T-helper 1 cell treated with Interleukin-12 subunit alpha and Interleukin-12 subunit beta and Interleukin-4 antibody, amounts not matched to agents 30 μg/mL and 1 μg/mL, for 36 hours (primary cell): Measurements from ENCODE around the gene CEP85L.

Experiments
- H3K27ac Mint-ChIP-seq: one replicate; pipeline ENCODE4 v1.8.0; 2021; ENCODE audit warnings: mild to moderate bottlenecking, mixed read lengths
- H3K27me3 Mint-ChIP-seq: one replicate; pipeline ENCODE4 v1.8.0; 2021; ENCODE audit warnings: low read depth, mixed read lengths
- H3K36me3 Mint-ChIP-seq: one replicate; pipeline ENCODE4 v1.8.0; 2021; ENCODE audit warnings: low read depth, mixed read lengths
- H3K4me1 Mint-ChIP-seq: one replicate; pipeline ENCODE4 v1.8.0; 2021; ENCODE audit warnings: low read depth, mixed read lengths
- H3K4me3 Mint-ChIP-seq: one replicate; pipeline ENCODE4 v1.8.0; 2021; ENCODE audit warnings: mild to moderate bottlenecking, moderate library complexity, mixed read lengths
- H3K9me3 Mint-ChIP-seq: one replicate; pipeline ENCODE4 v1.8.0; 2021; ENCODE audit warnings: mixed read lengths

CEP85L gene

DNA sequence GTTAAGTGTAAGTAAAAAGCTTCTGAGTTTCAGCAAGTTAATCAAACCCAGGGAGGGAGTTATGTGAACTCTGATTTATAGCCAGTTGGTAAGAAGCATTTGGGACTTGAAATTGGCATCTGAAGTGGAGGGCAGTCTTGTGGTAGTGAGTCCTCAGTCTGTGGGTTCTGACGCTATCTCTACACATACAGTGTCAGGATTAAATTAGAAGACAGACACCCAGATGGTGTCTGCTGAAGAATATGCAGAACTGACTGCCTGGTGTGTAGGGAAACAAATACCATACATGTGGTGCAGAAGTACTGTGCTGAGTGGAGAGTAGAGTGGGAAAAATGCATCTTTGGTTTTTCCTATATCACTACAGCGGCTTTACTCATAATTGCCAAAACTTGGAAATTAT is 146.8 kb downstream of the CEP85L start:
- H3K27me3 Mint-ChIP-seq, result no peaks in the 10 kb centered on the region
- no peak overlapping the region for H3K27ac Mint-ChIP-seq
- H3K9me3 Mint-ChIP-seq, result no peaks in the 10 kb centered on the region
- H3K4me3 Mint-ChIP-seq, result no peak overlapping the region
- peaks cover 10% of the 10 kb centered on the region for H3K4me1 Mint-ChIP-seq
- H3K36me3 Mint-ChIP-seq, result peaks cover 43% of the 10 kb centered on the region

DNA sequence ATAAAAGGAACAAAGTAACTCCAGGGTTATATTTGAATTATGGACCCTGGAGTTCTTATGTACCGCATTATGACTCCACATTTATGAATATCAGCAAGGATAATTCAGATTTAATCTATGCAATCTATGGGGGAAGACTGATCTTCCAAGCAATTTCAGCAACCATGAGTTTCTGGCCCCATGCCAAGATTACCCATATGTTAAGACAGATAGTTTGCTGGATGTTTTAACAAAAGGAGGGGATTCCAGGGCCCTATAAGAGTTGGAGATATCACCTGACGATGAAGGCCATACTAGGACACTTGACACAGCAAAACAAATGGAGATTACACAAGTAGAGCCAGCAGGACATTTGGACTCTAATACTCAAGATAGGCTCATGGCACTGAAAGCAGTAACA is 149.2 kb downstream of the CEP85L start:
- H3K27ac Mint-ChIP-seq, result no peak overlapping the region
- H3K4me3 Mint-ChIP-seq, result no peak overlapping the region
- no peaks in the 10 kb centered on the region for H3K9me3 Mint-ChIP-seq
- H3K27me3 Mint-ChIP-seq, result no peaks in the 10 kb centered on the region
- H3K36me3 Mint-ChIP-seq, result peaks cover 49% of the 10 kb centered on the region
- H3K4me1 Mint-ChIP-seq, result peaks cover 7% of the 10 kb centered on the region

- Mint-ChIP-seq H3K27ac (no peak overlapping the region), H3K4me3 (no peak overlapping the region), H3K4me1 (peaks cover 4% of the 10 kb centered on the region), H3K27me3 (no peaks in the 10 kb centered on the region), H3K9me3 (no peaks in the 10 kb centered on the region), H3K36me3 (peaks cover 49% of the 10 kb centered on the region)
These were observed 149.6 kb downstream of the CEP85L start for GRCh38 chr6:118501765-118502164.

GRCh38 chr6:118501099-118501498 is 150.3 kb downstream of the CEP85L start:
- H3K4me1 Mint-ChIP-seq, result peaks cover 2% of the 10 kb centered on the region
- no peaks in the 10 kb centered on the region for H3K27me3 Mint-ChIP-seq
- no peaks in the 10 kb centered on the region for H3K9me3 Mint-ChIP-seq
- no peak overlapping the region for H3K4me3 Mint-ChIP-seq
- no peak overlapping the region for H3K27ac Mint-ChIP-seq
- peaks cover 49% of the 10 kb centered on the region for H3K36me3 Mint-ChIP-seq

- Mint-ChIP-seq H3K9me3 (no peaks in the 10 kb centered on the region), H3K4me1 (peaks cover 1% of the 10 kb centered on the region), H3K4me3 (no peak overlapping the region), H3K27ac (no peak overlapping the region), H3K36me3 (peaks cover 51% of the 10 kb centered on the region), H3K27me3 (no peaks in the 10 kb centered on the region)
These were observed 151.0 kb downstream of the CEP85L start for GRCh38 chr6:118500130-118501015.

DNA sequence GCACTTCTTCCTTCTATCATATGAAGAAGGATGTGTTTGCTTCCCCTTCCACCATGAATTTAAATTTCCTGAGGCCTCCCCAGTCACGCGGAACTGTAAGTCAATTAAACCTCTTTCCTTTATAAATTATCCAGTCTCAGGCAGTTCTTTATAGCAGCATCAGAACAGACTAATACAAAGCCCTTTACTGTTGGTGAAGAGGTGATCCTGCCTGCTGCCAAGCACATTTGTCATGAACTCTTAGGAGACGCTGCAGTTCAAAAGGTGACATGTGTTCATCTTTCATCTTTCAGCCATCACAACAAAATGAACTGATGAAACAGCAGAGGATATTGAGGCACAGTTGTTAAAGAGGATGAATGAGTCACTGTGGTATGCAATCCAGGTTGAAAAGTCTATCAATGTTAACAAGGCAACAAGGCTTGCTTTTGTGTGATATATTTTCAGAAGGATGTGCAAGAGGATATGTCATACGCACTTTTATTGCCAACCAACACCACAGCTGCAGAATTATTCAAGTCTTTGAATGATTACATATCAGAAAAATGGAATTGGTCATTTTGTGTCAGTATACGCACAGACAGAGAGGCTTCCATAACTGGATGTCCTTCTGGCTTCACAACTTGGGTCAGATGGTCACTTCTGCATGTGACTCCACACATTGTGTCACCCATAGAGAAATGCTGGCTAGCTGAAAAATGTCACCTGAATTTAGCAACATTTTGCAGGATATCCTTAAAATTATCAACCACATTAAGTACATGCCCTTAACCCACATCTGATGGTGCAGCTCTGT is 155.7 kb downstream of the CEP85L start:
- no peak overlapping the region for H3K4me3 Mint-ChIP-seq

GRCh38 chr6:118494091-118494490 is 157.3 kb downstream of the CEP85L start:
- no peaks in the 10 kb centered on the region for H3K27me3 Mint-ChIP-seq
- no peak overlapping the region for H3K27ac Mint-ChIP-seq
- H3K4me1 Mint-ChIP-seq, result no peaks in the 10 kb centered on the region
- no peak overlapping the region for H3K4me3 Mint-ChIP-seq
- H3K9me3 Mint-ChIP-seq, result peaks cover 13% of the 10 kb centered on the region
- peaks cover 53% of the 10 kb centered on the region for H3K36me3 Mint-ChIP-seq

More for the DNA sequence above, 155.7 kb downstream of the CEP85L start:
- H3K9me3 Mint-ChIP-seq, result no peaks in the 10 kb centered on the region
- H3K27me3 Mint-ChIP-seq, result no peaks in the 10 kb centered on the region
- H3K4me1 Mint-ChIP-seq, result peaks cover 1% of the 10 kb centered on the region
- peaks cover 45% of the 10 kb centered on the region for H3K36me3 Mint-ChIP-seq
- H3K27ac Mint-ChIP-seq, result no peak overlapping the region

DNA sequence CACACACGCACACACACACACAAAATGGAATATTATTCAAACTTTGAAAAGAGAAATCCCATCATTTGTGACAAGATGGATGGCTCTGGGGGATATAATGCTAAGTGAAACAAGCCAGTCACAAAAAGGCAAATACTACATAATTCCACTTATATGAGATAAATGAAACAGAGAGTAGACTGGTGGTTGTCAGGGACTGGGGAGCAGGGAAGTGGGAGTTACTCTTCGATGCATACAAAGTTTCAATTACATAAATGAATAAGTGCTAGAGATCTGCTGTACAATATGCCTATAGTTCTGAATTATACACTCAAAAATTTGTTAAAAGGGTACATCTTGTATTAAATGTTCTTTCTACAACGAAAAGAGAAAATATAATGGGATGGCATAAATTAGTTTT is 161.4 kb downstream of the CEP85L start:
- peaks cover 34% of the 10 kb centered on the region for H3K9me3 Mint-ChIP-seq
- H3K36me3 Mint-ChIP-seq, result peaks cover 73% of the 10 kb centered on the region
- no peak overlapping the region for H3K27ac Mint-ChIP-seq
- H3K27me3 Mint-ChIP-seq, result no peaks in the 10 kb centered on the region
- peaks cover 8% of the 10 kb centered on the region for H3K4me1 Mint-ChIP-seq
- H3K4me3 Mint-ChIP-seq, result no peak overlapping the region

DNA sequence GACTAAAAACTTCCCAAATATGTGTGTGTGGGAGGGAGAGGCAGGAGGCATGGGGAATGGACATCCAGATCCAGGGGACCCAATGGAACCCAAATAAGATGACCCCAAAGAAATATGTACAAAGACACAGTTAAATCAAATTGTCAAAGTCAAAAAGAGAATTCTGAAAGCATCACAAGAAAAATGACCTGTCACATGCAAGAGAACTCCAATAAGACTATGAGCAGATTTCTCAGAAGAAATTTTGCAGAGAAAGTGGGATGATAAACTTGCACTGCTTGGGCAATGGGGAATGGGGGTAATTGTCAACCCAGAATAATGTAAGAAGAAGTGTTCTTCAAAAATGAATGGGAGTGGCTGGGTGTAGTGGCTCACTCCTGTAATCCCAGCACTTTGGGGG is 162.8 kb downstream of the CEP85L start:
- H3K4me1 Mint-ChIP-seq, result peaks cover 8% of the 10 kb centered on the region
- H3K4me3 Mint-ChIP-seq, result no peak overlapping the region
- H3K36me3 Mint-ChIP-seq, result peaks cover 67% of the 10 kb centered on the region
- H3K27ac Mint-ChIP-seq, result no peak overlapping the region
- peaks cover 34% of the 10 kb centered on the region for H3K9me3 Mint-ChIP-seq
- H3K27me3 Mint-ChIP-seq, result no peaks in the 10 kb centered on the region

GRCh38 chr6:118485601-118486550 is 165.5 kb downstream of the CEP85L start:
- Mint-ChIP-seq H3K36me3 (peaks cover 59% of the 10 kb centered on the region), H3K27ac (no peak overlapping the region), H3K4me1 (peaks cover 8% of the 10 kb centered on the region), H3K4me3 (no peak overlapping the region), H3K27me3 (no peaks in the 10 kb centered on the region), H3K9me3 (peaks cover 34% of the 10 kb centered on the region)

- no peak overlapping the region for H3K27ac Mint-ChIP-seq
- no peaks in the 10 kb centered on the region for H3K27me3 Mint-ChIP-seq
- H3K9me3 Mint-ChIP-seq, result no peaks in the 10 kb centered on the region
- peaks cover 15% of the 10 kb centered on the region for H3K36me3 Mint-ChIP-seq
- H3K4me3 Mint-ChIP-seq, result no peak overlapping the region
- H3K4me1 Mint-ChIP-seq, result no peaks in the 10 kb centered on the region
These were observed 174.8 kb downstream of the CEP85L start for GRCh38 chr6:118476551-118476950.

GRCh38 chr6:118473266-118473665 is 178.1 kb downstream of the CEP85L start:
- Mint-ChIP-seq H3K36me3 (peaks cover 12% of the 10 kb centered on the region), H3K27me3 (no peaks in the 10 kb centered on the region), H3K4me3 (no peak overlapping the region), H3K27ac (no peak overlapping the region), H3K9me3 (no peaks in the 10 kb centered on the region), H3K4me1 (no peaks in the 10 kb centered on the region)

DNA sequence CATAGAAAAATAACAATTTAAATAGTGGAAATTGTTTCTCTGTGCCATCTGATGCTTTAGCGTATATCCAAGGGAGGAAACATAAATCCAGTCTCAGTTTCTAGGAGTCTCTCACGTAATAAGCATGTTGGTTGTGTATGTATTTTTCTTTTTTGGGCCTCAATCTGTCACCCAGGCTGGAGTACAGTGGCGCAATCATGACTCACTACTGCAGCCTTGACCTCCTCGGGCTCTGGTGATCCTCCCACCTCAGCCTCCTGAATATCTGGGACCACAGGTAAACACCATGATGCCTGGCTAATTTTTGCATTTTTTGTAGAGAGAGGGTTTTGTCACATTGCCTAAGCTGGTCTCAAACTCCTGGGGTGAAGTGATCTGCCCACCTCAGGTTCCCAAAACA is 181.9 kb downstream of the CEP85L start:
- H3K4me1 Mint-ChIP-seq, result peaks cover 3% of the 10 kb centered on the region
- no peak overlapping the region for H3K4me3 Mint-ChIP-seq
- no peaks in the 10 kb centered on the region for H3K27me3 Mint-ChIP-seq
- H3K9me3 Mint-ChIP-seq, result no peaks in the 10 kb centered on the region
- no peak overlapping the region for H3K27ac Mint-ChIP-seq
- H3K36me3 Mint-ChIP-seq, result peaks cover 34% of the 10 kb centered on the region
